Measurements from ENCODE around the gene GNL2.

GNL2 gene

GRCh38 chr1:37595440-37596181 lies at the start of gene GNL2:
Gene GNL2, minus strand, starts transcription at chr1:37595937. Its CDS starts 115 bp downstream, at chr1:37595822.
- DNase-seq: peak; percentile 96

GRCh38 chr1:37641059-37641458 lies 45.3 kb upstream of the GNL2 start:
- DNase-seq: no peak

GRCh38 chr1:37636435-37636834 lies 40.7 kb upstream of the GNL2 start:
- no peak for DNase-seq

GRCh38 chr1:37634992-37635902 lies 39.5 kb upstream of the GNL2 start:
- DNase-seq: no peak

GRCh38 chr1:37634244-37634991 lies 38.7 kb upstream of the GNL2 start, which contains the start of gene RSPO1:
Gene RSPO1, minus strand, starts transcription at chr1:37634892. Its CDS starts 5,231 bp downstream, at chr1:37629661.
- DNase-seq: no peak

- no peak for DNase-seq
These were observed 38.2 kb upstream of the GNL2 start for GRCh38 chr1:37633938-37634243.

- no peak for DNase-seq
These were observed 37.6 kb upstream of the GNL2 start for GRCh38 chr1:37633040-37633937.

- DNase-seq: no peak
These were observed 35.3 kb upstream of the GNL2 start for GRCh38 chr1:37631036-37631435.

- DNase-seq: no peak
These were observed 34.8 kb upstream of the GNL2 start for GRCh38 chr1:37630426-37631028.

- DNase-seq: no peak
These were observed 34.1 kb upstream of the GNL2 start for GRCh38 chr1:37629726-37630425.

- DNase-seq: no peak
These were observed 33.3 kb upstream of the GNL2 start for GRCh38 chr1:37629008-37629407.

- DNase-seq: no peak
These were observed 32.4 kb upstream of the GNL2 start for GRCh38 chr1:37628026-37628556.

GRCh38 chr1:37622131-37622530 lies 26.4 kb upstream of the GNL2 start:
- no peak for DNase-seq

- DNase-seq: no peak
These were observed 25.7 kb upstream of the GNL2 start for GRCh38 chr1:37621326-37621870.

- DNase-seq: no peak
These were observed 25.0 kb upstream of the GNL2 start for GRCh38 chr1:37620707-37621106.

- DNase-seq: no peak
These were observed 20.6 kb upstream of the GNL2 start for GRCh38 chr1:37616330-37616729.

- DNase-seq: no peak
These were observed 18.4 kb upstream of the GNL2 start for GRCh38 chr1:37614105-37614504.

- DNase-seq: no peak
These were observed 16.4 kb upstream of the GNL2 start for GRCh38 chr1:37612186-37612585.

- DNase-seq: no peak
These were observed 14.3 kb upstream of the GNL2 start for GRCh38 chr1:37609994-37610393.

- DNase-seq: no peak
These were observed 13.3 kb upstream of the GNL2 start for GRCh38 chr1:37609002-37609401.

Data from T1000 (cell line).